Stimulated activated CD4-positive, alpha-beta T cell treated with anti-CD3 and anti-CD28 coated beads, TNF-alpha, amount 100 ng/mL, for 24 hours (primary cell): Measurements from ENCODE around the gene DGKD.

Source experiments
- DNase-seq, 3 experiments: peaks; one replicate each; pipeline ENCODE4 v3.0.0-alpha.2; 2020; ENCODE audit warnings: low read depth in 3 of 3

DGKD gene

DNA sequence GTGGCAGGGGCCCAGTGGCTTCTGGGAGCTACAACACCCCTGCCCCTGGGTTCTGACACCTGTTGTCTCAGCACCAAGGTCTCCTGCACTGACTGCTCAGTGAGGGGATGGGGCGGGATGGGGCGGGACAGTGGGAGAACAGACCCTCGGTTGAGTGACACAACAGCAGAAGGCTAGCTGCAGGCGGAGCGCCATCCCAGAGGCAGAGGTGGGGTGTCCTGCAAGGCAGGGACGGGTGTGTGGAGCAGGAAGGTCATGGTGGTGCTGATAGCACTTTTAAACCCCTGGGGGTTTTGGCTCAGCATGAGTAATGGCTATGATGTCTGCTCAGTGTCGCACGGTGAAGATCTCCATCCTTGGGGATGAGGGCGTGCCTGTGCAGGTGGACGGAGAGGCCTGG lies 105.1 kb downstream of the DGKD start:
- no peak for DNase-seq

GRCh38 chr2:233460726-233461441 lies 106.6 kb downstream of the DGKD start:
- no peak for DNase-seq

DNA sequence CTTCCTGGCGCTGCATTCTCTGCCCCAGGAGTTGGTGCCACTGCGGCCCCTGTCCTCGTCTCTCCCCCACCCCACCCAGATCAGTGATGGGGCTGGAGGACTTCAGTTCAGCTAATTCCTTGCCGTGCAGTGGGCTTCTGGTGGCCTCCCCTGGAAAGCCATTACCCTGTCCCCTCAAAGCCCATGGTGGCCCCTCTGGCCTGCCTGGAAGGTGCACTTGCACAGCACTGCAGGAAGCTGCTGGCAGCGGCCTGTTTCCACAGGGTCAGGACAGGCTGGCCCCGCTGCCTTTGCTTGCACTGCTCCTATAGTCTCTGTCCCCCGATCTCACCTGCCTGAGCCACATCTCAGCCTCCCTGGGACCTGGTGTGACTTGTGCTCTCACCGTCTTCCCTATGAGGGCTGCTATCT lies 107.2 kb downstream of the DGKD start:
- no peak for DNase-seq

GRCh38 chr2:233462202-233462785 lies 108.0 kb downstream of the DGKD start:
- DNase-seq: no peak

- DNase-seq: no peak
Measured at GRCh38 chr2:233462826-233463470, 108.7 kb downstream of the DGKD start.

GRCh38 chr2:233463586-233463985 lies 109.3 kb downstream of the DGKD start:
- no peak for DNase-seq

DNA sequence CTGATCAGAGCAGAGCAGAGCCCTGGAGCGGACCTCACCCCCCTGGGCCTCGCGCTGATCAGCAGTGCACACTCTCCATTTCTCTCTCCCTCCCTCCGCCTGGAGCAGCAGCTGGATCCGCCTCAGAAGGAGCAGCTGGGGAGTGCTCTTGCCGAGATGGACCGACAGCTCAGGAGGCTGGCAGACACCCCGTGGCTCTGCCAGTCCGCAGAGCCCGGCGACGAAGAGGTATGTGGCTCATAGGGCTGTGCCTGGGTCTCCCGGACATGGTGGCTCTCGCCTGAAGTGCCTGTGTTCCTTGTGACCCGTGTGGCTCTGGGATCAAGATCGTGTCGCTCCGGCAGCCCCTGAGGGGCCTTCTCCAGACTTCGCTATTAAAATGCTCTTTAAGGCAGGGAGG lies 109.8 kb downstream of the DGKD start:
- DNase-seq: no peak

DNA sequence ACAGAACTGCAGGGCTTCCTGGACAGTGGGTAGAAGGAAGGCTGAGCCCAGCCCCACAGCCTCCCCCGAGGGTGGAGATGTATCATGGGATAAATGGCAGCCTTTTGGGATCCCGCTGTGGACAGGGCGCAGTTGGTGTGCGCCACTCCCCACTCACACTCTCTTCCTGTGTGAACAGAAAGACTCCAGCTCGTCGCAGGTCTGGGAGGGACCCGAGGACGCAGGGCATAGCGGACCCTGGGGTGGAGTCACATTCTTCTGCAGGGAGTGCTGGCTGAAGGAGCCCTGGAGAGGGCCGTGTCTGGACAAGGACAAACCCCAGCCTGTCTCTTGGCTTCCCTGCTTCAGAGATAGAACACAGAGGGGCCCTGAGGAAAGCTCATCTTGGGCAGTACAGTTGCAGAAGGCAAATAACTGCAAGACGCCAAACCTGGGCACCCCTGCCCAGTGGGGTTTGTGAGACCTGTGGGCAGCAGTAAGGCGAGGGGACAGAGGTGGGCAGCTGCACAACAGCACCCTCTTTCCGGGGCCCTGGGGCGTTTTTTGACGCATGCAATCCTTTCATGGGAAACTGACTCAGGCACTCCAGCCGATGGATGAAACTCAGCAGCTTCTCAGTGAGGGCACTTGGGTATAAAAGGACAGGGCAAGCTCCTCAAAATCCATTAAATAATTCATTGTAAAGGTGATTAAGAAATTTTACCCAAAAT lies 110.4 kb downstream of the DGKD start:
- DNase-seq: no peak

DNA sequence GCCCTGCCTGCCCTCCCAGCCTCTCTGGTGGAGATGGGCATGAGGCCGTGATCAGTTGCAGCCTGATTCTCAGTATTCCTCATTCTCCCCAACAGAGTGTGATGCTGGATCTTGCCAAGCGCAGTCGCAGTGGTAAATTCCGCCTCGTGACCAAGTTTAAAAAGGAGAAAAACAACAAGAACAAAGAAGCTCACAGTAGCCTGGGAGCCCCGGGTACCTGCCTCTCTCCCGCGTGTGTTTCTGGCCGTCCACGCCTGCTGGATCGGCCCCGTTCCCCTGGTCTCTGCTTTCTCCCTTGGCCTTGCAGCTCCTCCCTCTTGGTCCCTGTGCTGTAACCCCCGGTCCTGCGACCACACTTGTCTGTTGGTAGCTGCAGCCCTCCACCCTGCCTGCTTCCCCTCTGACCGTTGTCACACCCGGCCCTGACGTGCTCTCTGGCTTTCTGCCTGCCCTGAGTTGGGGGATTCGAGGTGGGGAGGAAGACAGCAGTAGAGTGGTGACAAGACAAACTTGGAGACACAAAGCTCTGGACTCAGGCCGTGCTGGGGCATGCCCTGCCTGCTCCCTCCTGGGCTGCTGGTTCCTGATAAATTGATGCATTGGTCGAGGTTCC lies 112.8 kb downstream of the DGKD start:
- no peak for DNase-seq

DNA sequence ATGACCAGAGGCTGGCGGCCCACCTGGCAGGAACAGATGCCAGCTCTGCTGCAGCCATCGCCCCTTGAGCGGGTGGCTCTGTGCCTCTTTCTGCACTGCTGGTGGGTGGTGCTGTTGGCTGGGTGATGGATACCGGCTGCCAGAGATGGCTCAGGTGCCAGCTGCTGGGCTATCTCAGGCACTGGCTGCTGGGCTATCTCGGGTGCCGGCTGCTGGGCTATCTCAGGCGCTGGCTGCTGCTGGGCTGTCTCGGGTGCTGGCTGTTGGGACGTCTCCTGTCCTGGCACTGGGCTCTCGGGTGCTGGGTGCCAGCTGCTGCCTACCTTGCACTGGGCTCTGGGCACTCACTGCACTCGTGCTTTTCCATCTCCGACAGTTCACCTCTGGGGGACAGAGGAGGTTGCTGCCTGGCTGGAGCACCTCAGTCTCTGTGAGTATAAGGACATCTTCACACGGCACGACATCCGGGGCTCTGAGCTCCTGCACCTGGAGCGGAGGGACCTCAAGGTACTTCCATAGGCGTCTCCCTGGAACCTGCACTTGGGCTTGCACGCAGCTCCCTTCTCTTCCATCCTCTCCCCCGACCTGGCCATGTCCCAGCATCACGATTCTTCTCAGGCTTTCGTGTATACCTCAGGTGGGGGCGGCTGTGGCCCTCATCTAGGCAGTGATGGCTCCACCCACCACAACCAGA lies 113.9 kb downstream of the DGKD start:
- DNase-seq: no peak

- DNase-seq: no peak
Measured at GRCh38 chr2:233468741-233469110, 114.4 kb downstream of the DGKD start.

DNA sequence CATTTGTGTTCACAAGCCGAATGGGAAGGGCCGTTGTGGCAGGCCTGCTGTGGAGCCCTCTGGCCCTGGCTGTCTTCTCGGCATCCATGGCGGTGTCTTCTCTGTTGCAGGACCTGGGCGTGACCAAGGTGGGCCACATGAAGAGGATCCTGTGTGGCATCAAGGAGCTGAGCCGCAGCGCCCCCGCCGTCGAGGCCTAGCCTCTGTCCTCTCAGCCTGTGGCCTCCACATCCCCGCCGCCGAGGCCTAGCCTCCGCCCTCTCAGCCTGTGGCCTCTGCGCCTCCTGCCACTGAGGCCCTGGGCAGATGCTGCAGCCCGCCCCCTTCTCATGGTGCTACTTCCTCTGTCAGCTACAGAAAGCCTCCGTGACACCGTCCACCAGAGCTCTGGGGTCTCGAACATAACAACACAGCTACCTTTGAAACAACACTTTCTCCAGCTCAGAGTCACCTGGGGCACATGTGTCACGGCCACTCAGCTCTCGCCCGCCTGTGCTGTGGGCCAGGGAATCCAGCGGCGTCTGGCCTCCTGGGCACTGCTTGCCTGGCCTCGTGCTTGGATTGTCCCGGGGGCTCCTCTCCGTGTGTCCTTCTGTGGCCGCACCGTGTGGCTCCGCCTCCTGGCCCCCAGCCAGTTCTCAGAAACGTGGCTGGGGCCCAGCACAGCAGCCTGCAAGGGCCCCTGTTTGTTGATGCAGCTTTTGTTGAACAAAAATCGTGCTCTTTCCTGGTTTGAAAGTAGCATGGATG lies 115.1 kb downstream of the DGKD start:
- DNase-seq: no peak

DNA sequence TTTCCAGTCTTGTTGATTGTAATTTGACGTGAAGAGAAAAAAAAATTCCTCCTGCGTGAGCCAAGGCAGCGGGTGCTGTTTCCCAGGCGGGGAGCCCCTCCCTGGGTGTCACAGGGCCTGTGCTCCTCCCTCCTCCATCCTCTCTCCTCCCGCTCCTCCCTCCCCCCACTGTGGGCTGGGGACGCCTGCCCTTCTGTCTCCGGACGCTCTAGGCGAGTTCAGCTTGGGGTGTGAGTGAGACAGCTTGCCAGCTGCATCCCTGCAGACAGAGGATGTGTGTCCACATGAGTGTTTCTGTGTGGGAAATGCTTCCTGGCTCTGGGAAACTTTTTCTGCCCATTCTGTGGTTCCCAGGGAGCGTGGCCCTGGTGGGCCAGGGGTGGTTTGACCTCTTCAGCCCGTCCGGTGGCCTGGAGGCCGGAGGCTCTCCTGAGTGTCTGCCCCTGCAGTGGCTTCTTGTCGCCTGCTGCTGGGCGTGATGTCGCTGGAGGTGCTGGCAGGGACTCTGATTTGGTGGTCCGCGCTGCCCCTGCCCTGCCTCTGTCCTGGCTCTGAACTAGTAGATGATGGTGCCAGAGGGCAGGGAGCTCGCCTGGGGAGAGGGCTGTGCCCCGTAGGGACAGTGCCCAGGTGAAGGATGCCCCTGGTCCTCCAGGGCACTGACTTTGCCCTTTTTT lies 115.9 kb downstream of the DGKD start:
- no peak for DNase-seq

GRCh38 chr2:233470839-233471238 lies 116.5 kb downstream of the DGKD start:
- no peak for DNase-seq

DNA sequence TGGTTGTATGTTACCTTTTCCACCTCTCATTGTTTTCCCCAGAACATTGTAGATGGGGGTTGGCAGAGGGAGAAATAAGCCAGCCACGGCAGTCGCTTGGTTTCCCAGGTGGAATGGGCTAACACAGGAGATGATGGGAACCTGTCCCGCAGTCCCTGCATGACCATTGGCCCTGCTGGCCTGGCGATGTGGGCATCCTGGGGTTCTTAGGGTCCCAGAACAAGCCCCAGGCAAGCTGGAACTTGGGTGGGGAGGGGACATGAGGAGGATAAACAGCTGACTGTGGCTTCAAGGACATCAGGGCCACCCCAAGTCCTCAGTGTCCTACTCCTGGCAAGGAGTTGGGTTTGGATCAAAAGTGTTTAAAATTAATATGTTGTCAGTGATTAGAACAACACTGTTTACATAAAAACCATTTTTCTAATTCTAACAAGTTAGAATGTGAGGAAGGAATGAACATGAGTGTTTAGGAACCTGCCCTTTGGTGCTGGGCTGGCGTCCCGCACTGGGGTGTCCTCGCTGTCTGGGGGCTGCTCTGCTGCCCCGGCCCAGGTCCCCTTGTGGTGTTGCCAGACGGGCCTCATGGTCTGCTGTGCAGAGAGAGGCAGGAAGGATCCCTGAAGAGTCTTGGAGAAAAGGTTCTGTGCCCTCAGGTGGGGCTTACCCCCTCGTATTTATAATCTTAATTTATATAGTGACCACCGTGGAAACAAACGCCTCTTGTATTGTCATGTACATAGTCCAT lies 117.2 kb downstream of the DGKD start:
- no peak for DNase-seq

DNA sequence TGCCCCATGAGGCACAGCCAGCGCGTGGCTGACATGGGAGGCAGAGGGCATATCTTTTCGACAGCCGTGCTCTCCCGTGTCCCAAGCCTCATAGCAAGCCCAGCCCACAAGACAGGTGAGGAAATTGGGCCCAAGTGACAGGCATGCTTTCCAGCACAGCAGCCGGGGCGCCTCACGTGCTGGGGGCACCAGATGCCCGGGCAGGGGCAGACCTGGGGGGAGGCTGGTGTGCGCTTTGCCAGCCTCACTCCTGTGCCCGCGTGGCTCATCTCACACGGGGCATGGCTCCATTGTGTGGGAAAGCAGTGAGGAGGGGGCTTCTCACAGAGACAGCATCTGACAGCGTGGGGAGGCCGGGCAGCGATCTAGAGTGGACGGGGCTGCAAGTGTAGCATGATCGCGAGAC lies 119.1 kb downstream of the DGKD start:
- DNase-seq: no peak

- DNase-seq: no peak
Measured at GRCh38 chr2:233473878-233474277, 119.6 kb downstream of the DGKD start.

GRCh38 chr2:233474308-233475160 lies 120.2 kb downstream of the DGKD start:
- no peak for DNase-seq

DNA sequence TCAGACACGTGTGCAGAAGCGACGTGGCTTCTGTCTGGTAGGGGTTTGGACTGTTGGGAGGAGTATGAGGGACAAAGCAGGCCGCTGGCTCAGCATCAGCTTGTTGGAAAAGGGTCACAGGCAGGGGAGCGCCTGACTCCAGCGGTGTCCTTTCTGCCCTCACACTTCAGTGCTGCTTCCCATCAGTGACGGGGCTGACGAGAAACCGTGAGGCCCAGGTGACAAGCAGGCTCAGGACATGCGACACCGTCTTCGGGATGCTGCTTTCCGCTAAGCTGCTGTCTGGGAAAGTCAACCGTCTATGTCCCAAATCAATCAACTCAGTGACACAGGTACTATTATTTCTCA lies 121.7 kb downstream of the DGKD start:
- no peak for DNase-seq
